HG03196 (cell line): ENCODE data around the gene PACS2.
"Not testable (repeated sequence)": the region's sequence is repeated elsewhere in the genome, so short reads cannot be mapped to it uniquely, and the experiment has no call there.

Experiments
- ATAC-seq: cut with Tn5 transposase; IDR thresholded peaks from one replicate; pipeline ENCODE4 v1.9.1; 2021; ENCODE audit not compliant: unreplicated experiment

The PACS2 gene

GRCh38 chr14:105287249-105288102, 27.1 kb upstream of the PACS2 start:
- no peak for ATAC-seq

- ATAC-seq, result not testable (repeated sequence)
Measured at GRCh38 chr14:105288936-105289335, 25.6 kb upstream of the PACS2 start.

DNA sequence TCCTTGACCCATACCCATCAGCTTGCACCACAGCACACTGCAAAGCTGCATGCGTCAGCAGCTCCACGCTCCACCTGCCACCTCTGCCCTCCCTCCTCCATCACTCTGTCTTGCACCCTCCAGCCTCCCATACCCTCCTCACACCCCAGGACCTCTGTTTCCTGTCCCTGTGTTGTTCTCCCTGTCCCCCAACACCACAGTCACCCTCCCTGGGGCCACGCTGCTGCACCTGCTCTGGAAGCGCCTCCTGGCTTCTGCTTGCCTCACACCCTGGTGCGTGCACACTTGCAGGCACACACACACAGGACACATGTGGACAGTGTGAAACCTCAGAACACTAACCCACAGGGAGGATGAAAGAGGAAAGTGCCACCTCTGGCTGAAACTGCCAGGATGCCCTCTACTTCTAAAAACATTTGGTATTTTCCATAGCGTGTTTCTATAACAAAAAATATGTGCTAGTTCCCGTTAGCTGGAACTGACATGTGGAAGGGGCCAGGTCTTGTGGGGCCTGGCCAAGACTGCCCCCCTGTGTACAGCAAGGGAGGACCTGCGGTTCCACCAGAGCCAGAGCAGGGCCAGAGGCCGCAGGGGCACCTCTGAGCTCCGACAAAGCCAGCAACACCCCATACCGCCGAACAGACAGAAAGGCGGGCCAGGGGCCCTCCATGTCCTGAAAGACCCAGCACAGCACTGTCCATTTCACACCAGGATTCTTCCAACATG, 23.8 kb upstream of the PACS2 start:
- no peak for ATAC-seq

DNA sequence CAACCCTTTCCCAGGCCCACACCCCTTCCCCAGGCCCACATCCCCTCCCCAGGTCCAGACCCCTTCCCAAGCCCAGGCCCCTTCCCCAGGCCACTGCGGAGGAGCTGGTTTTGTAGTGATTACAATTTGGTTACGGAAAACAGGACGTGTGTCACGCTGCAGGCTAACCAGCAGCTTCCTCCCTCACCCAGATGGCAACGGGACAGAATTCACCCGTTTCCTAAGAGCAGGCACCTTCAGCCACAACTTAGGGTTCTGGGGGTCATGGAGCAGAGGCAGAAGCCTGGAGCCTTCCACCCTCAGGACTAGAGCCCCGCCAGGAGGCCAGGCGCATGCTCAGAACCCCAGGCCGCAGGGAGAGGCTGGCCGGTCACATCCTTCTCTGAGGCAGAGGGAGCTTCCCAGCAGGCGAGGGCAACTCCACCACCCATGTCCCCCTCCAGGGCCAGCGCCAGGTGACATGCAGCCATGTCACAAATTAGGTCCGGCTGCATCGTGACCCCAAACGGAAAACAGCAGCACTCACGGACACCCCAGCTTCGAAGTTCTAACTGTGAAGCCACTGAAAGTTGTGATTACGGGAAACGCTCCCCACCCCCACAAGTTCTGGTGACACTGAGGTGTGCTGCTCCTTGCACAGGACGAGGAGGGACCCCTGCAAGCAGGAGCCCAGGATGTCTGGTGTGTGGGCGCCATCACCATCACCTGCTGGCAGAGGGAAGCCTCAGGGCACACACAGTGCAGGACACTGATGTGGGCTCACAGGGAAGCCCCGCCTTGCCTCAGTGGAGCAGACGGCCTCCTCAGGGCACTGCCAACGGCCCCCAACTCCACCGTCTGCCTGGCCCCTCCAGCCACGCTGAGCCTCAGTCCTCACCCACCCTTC, 21.5 kb upstream of the PACS2 start:
- no peak for ATAC-seq

GRCh38 chr14:105294142-105294597, 20.4 kb upstream of the PACS2 start:
- ATAC-seq, result no peak

DNA sequence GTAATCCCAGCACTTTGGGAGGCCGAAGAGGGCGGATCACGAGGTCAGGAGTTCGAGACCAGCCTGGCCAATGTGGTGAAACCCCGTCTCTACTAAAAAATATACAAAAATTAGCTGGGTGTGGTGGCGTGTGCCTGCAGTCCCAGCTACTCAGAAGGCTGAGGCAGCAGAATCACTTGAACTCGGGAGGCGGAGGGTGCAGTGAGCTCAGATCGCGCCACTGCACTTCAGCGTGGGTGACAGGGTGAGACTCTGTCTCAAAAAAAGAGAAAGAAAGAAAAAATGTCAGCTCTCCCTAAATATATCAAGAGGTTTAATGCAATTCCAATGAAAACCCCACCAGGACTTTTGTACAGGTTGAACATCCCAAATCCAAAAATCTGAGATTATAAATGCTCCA, 17.2 kb upstream of the PACS2 start:
- ATAC-seq, result not testable (repeated sequence)

GRCh38 chr14:105299654-105300541, 14.7 kb upstream of the PACS2 start:
- peak; percentile 23 for ATAC-seq

DNA sequence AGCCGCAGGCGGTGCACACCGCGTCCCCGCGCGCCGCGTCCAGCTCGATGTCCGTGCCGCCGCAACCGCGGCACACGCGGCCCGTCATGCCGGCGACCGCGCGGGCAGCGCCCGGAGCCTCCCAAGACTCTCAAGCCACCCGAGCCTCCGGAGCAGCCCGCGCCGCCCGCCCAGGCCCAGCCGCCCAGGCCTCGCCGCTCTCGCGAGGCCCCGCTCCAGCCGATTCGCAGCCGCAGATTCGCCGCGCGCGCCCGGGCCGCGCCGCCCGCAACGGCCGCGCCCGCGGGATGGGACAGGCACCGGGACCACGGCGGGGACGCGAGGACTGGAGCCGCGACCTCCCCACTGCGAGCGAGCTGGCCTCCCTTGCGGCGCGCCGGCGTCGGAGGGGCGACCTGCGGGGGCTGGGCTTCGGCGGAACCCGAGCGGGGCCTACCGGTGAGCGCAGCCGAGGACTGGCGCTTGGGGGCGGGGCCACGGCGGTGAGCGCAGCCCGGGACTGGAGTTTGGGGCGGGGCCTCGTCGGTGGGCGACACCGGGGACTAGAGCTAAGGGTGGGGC, 13.9 kb upstream of the PACS2 start, which contains the start of gene BRF1:
Gene BRF1, minus strand, starts transcription at position 460 of the 561 bp plus-strand sequence. Its CDS starts 372 bp downstream, at position 88.
- ATAC-seq, result peak; percentile 84

- peak; percentile 57 for ATAC-seq
Measured at GRCh38 chr14:105301103-105301914, 13.2 kb upstream of the PACS2 start.

GRCh38 chr14:105301915-105302249, 12.7 kb upstream of the PACS2 start:
- ATAC-seq, result not testable (repeated sequence)

DNA sequence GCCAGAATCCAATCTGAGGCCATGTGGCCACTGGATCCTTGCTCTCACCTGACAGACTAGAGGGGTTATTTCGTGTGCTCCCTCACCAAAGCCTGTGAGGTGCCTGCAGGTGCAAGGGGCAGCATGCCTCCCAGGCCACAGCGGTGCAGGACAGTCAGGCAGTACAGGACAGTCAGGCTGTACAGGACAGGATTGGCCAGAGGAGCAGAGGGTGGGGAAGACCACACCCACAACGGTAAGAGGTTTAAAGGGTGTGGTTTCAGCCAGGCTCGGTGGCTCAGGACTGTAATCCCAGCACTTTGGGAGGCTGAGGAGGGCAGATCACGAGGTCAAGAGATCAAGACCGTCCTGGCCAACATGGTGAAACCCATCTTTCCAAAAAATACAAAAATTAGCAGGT, 10.6 kb upstream of the PACS2 start:
- ATAC-seq, result no peak

DNA sequence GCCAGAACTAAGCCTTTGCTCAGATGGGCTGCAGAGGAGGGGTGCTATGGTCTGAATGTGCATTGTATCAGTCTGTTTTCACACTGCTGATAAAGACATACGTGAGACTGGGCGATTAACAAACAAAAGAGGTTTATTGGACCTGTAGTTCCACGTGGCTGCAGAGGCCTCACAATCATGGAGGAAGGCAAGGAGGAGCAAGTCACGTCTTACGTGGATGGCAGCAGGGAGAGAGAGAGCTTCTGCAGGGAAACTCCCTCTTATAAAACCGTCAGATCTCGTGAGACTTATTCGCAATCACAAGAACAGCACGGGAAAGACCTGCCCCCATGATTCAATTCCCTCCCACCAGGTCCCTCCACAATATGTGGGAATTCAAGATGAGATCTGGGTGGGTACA, 10.0 kb upstream of the PACS2 start:
- no peak for ATAC-seq

DNA sequence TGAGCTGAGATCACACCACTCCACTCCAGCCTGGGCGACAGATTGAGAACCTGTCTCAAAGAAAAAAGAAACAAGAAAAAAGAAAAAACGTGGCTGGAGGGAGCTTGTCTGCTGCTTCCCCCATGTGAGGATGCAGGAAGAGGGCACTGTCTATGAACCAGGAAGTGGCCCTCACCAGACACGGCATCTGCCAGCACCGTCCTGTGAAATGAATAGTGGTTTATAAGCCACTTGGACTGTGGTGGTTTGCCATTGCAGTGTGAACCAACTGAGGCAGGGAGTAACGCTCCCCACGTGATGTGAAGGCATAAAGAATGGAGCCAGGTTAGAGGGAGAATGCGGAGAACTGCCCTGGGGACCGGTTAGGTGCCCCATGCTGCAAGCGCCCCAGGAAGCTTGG, 9.2 kb upstream of the PACS2 start:
- ATAC-seq, result no peak

- no peak for ATAC-seq
Measured at GRCh38 chr14:105305791-105306190, 8.8 kb upstream of the PACS2 start.

GRCh38 chr14:105307052-105307727, 7.4 kb upstream of the PACS2 start:
- no peak for ATAC-seq

GRCh38 chr14:105309371-105309770, 5.2 kb upstream of the PACS2 start:
- ATAC-seq, result no peak

GRCh38 chr14:105311838-105312237, 2.7 kb upstream of the PACS2 start:
- no peak for ATAC-seq

DNA sequence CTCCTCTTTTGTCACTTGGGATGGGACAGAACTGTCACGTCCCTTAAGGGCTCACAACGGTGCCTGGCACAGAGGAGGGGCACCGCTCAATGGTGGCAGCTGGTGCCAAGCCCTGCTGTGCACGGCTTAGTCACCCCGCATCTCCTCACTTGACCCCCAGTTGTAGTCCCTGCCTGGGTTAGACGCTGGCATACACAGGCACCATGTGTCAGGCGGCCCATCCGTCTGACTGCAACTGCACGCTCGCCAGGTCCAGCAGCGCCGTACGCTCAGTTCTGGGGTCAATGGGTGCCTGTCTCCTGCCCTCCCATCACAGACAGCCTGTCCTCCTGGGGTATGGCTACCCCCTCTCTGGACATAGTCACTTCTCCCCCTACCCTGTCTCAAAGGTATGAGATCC, 1.6 kb upstream of the PACS2 start:
- no peak for ATAC-seq
